ENCODE data around the gene PSMB9. TPM values are rescaled to one million over a fixed set of nuclear protein-coding genes. Genes with fewer than 3 reads are reported as not detected.

Gene PSMB9
- total RNA-seq, 2 experiments from 2014 or later: 296 to 302 TPM

- no peak for DNase-seq
- ChIA-PET POLR2A (interaction anchor here (1.1 kb wide), 1 partner anchor 86 kb away, joined by 4 read pairs; no protein-coding TSS in a partner anchor), CTCF (interaction anchor here (0.7 to 5.8 kb wide), 31 partner anchors 9 to 134 kb away, joined by 3 to 108 read pairs (median 4); partner anchors contain the start of genes BRD2, HLA-DMA, HLA-DMB and TAP2)
- H3K4me3 Mint-ChIP-seq: no peak overlapping the region
- H3K36me3 Mint-ChIP-seq: no peaks in the 10 kb centered on the region
- no peaks in the 10 kb centered on the region for H3K27me3 Mint-ChIP-seq
- no peaks in the 10 kb centered on the region for H3K9me3 Mint-ChIP-seq
- intact Hi-C loops (cut with micrococcal nuclease): loop anchor here (1.0 to 2.0 kb wide), 2 partner anchors 67 to 99 kb away; partner anchors contain the start of gene HLA-DMA
- H3K27ac Mint-ChIP-seq: no peak overlapping the region
- H3K4me1 Mint-ChIP-seq (ENCODE audit: low read depth): peaks cover 11% of the 10 kb centered on the region
Measured at GRCh38 chr6:32885698-32886286, 31.8 kb downstream of the PSMB9 start.

- peaks cover 9% of the 10 kb centered on the region for H3K4me1 Mint-ChIP-seq (ENCODE audit: low read depth)
- no peaks in the 10 kb centered on the region for H3K9me3 Mint-ChIP-seq
- POLR2A ChIA-PET: interaction anchor here (1.1 kb wide), 1 partner anchor 85 kb away, joined by 4 read pairs; no protein-coding TSS in a partner anchor
- CTCF ChIA-PET: interaction anchor here (1.0 to 5.8 kb wide), 16 partner anchors 8 to 133 kb away, joined by 3 to 108 read pairs (median 6); partner anchors contain the start of genes BRD2, HLA-DMA and TAP2
- H3K27ac Mint-ChIP-seq: no peak overlapping the region
- H3K4me3 Mint-ChIP-seq: no peak overlapping the region
- intact Hi-C loops (cut with micrococcal nuclease): no loop called here
- H3K27me3 Mint-ChIP-seq: no peaks in the 10 kb centered on the region
- no peak for DNase-seq
- no peaks in the 10 kb centered on the region for H3K36me3 Mint-ChIP-seq
Measured at GRCh38 chr6:32886681-32887383, 32.8 kb downstream of the PSMB9 start.

- Mint-ChIP-seq H3K36me3 (no peaks in the 10 kb centered on the region), H3K27ac (no peak overlapping the region), H3K27me3 (no peaks in the 10 kb centered on the region), H3K9me3 (no peaks in the 10 kb centered on the region), H3K4me3 (no peak overlapping the region), H3K4me1 (ENCODE audit: low read depth) (peaks cover 6% of the 10 kb centered on the region)
- POLR2A ChIA-PET: no interaction called here
- intact Hi-C loops (cut with micrococcal nuclease): no loop called here
- DNase-seq: no peak
- CTCF ChIA-PET: interaction anchor here (1.2 to 5.8 kb wide), 4 partner anchors 46 to 98 kb away, joined by 5 to 108 read pairs (median 34); partner anchors contain the start of gene HLA-DMA
Measured at GRCh38 chr6:32887616-32888015, 33.6 kb downstream of the PSMB9 start.

- H3K9me3 Mint-ChIP-seq: no peaks in the 10 kb centered on the region
- no peak for DNase-seq
- intact Hi-C loops (cut with micrococcal nuclease): no loop called here
- no peak overlapping the region for H3K27ac Mint-ChIP-seq
- H3K36me3 Mint-ChIP-seq: no peaks in the 10 kb centered on the region
- H3K4me1 Mint-ChIP-seq (ENCODE audit: low read depth): no peaks in the 10 kb centered on the region
- H3K27me3 Mint-ChIP-seq: no peaks in the 10 kb centered on the region
- ChIA-PET POLR2A (no interaction called here), CTCF (interaction anchor here (1.2 to 5.8 kb wide), 3 partner anchors 45 to 96 kb away, joined by 5 to 53 read pairs (median 15); partner anchors contain the start of gene HLA-DMA)
- H3K4me3 Mint-ChIP-seq: no peak overlapping the region
Measured at GRCh38 chr6:32888576-32888975, 34.6 kb downstream of the PSMB9 start.

GRCh38 chr6:32889533-32889932 is 35.5 kb downstream of the PSMB9 start:
- no peak overlapping the region for H3K4me3 Mint-ChIP-seq
- no peaks in the 10 kb centered on the region for H3K9me3 Mint-ChIP-seq
- ChIA-PET POLR2A (no interaction called here), CTCF (interaction anchor here (1.3 to 5.8 kb wide), 3 partner anchors 44 to 95 kb away, joined by 5 to 53 read pairs (median 14); partner anchors contain the start of gene HLA-DMA)
- no peak for DNase-seq
- peaks cover 6% of the 10 kb centered on the region for H3K4me1 Mint-ChIP-seq (ENCODE audit: low read depth)
- no peaks in the 10 kb centered on the region for H3K36me3 Mint-ChIP-seq
- no peaks in the 10 kb centered on the region for H3K27me3 Mint-ChIP-seq
- intact Hi-C loops (cut with micrococcal nuclease): no loop called here
- no peak overlapping the region for H3K27ac Mint-ChIP-seq

- no peaks in the 10 kb centered on the region for H3K27me3 Mint-ChIP-seq
- no peak for DNase-seq
- H3K27ac Mint-ChIP-seq: no peak overlapping the region
- CTCF ChIA-PET: interaction anchor here (0.8 to 5.7 kb wide), 4 partner anchors 43 to 94 kb away, joined by 4 to 57 read pairs (median 10); partner anchors contain the start of gene TAP2
- POLR2A ChIA-PET: no interaction called here
- intact Hi-C loops (cut with micrococcal nuclease): loop anchor here (5.0 kb wide), 1 partner anchor 51 kb away; the partner anchor contains the start of gene HLA-DMB
- peaks cover 15% of the 10 kb centered on the region for H3K4me1 Mint-ChIP-seq (ENCODE audit: low read depth)
- no peaks in the 10 kb centered on the region for H3K9me3 Mint-ChIP-seq
- peaks cover 1% of the 10 kb centered on the region for H3K36me3 Mint-ChIP-seq
- no peak overlapping the region for H3K4me3 Mint-ChIP-seq
Measured at GRCh38 chr6:32890831-32891230, 36.8 kb downstream of the PSMB9 start.

GRCh38 chr6:32894085-32895005 is 40.4 kb downstream of the PSMB9 start:
- Mint-ChIP-seq H3K9me3 (no peaks in the 10 kb centered on the region), H3K27ac (peak overlapping the region; percentile 94), H3K36me3 (peaks cover 5% of the 10 kb centered on the region), H3K27me3 (no peaks in the 10 kb centered on the region), H3K4me1 (ENCODE audit: low read depth) (peaks cover 35% of the 10 kb centered on the region), H3K4me3 (peak overlapping the region; percentile 98)
- ChIA-PET POLR2A (interaction anchor here (0.6 to 3.3 kb wide), 15 partner anchors 10 to 379 kb away, joined by 3 to 43 read pairs (median 4); partner anchors contain the start of genes BRD2, HLA-DMA and TAP2), CTCF (interaction anchor here (0.6 to 5.7 kb wide), 18 partner anchors 9 to 699 kb away, joined by 3 to 57 read pairs (median 4); partner anchors contain the start of genes HLA-DMA, HLA-DMB and TAP2)
- intact Hi-C loops (cut with micrococcal nuclease): loop anchor here (2.0 to 5.0 kb wide), 2 partner anchors 48 to 58 kb away; partner anchors contain the start of genes HLA-DMA and HLA-DMB
- peak; percentile 97 for DNase-seq

GRCh38 chr6:32895006-32895345 is 41.0 kb downstream of the PSMB9 start:
- H3K27ac Mint-ChIP-seq: peak overlapping the region; percentile 94
- intact Hi-C loops (cut with micrococcal nuclease): loop anchor here (2.0 kb wide), 1 partner anchor 58 kb away; the partner anchor contains the start of gene HLA-DMA
- H3K36me3 Mint-ChIP-seq: peaks cover 5% of the 10 kb centered on the region
- POLR2A ChIA-PET: interaction anchor here (0.6 to 3.3 kb wide), 11 partner anchors 22 to 380 kb away, joined by 3 to 43 read pairs (median 3); partner anchors contain the start of genes HLA-DMA and TAP2
- peaks cover 35% of the 10 kb centered on the region for H3K4me1 Mint-ChIP-seq (ENCODE audit: low read depth)
- H3K4me3 Mint-ChIP-seq: peak overlapping the region; percentile 98
- CTCF ChIA-PET: interaction anchor here (0.6 to 5.7 kb wide), 17 partner anchors 9 to 699 kb away, joined by 3 to 57 read pairs (median 5); partner anchors contain the start of genes HLA-DMA, HLA-DMB and TAP2
- H3K9me3 Mint-ChIP-seq: no peaks in the 10 kb centered on the region
- no peaks in the 10 kb centered on the region for H3K27me3 Mint-ChIP-seq
- DNase-seq: no peak

GRCh38 chr6:32903952-32904351 is 50.0 kb downstream of the PSMB9 start:
- POLR2A ChIA-PET: interaction anchor here (0.7 kb wide), 1 partner anchor 10 kb away, joined by 3 read pairs; no protein-coding TSS in a partner anchor
- H3K9me3 Mint-ChIP-seq: no peaks in the 10 kb centered on the region
- CTCF ChIA-PET: interaction anchor here (0.5 to 1.9 kb wide), 9 partner anchors 18 to 80 kb away, joined by 3 to 9 read pairs (median 4); partner anchors contain the start of genes HLA-DMA and TAP2
- no peak overlapping the region for H3K27ac Mint-ChIP-seq
- H3K4me3 Mint-ChIP-seq: no peak overlapping the region
- peaks cover 2% of the 10 kb centered on the region for H3K27me3 Mint-ChIP-seq
- no peaks in the 10 kb centered on the region for H3K4me1 Mint-ChIP-seq (ENCODE audit: low read depth)
- no peak for DNase-seq
- intact Hi-C loops (cut with micrococcal nuclease): no loop called here
- H3K36me3 Mint-ChIP-seq: peaks cover 3% of the 10 kb centered on the region

GRCh38 chr6:32905078-32905477 is 51.1 kb downstream of the PSMB9 start:
- ChIA-PET POLR2A (interaction anchor here (0.6 kb wide), 1 partner anchor 77 kb away, joined by 4 read pairs; no protein-coding TSS in a partner anchor), CTCF (interaction anchor here (0.6 to 1.8 kb wide), 9 partner anchors 19 to 1718 kb away, joined by 3 to 9 read pairs (median 4); partner anchors contain the start of gene HLA-DMA)
- no peaks in the 10 kb centered on the region for H3K9me3 Mint-ChIP-seq
- H3K4me1 Mint-ChIP-seq (ENCODE audit: low read depth): no peaks in the 10 kb centered on the region
- peaks cover 5% of the 10 kb centered on the region for H3K27me3 Mint-ChIP-seq
- intact Hi-C loops (cut with micrococcal nuclease): no loop called here
- no peak overlapping the region for H3K4me3 Mint-ChIP-seq
- H3K36me3 Mint-ChIP-seq: peaks cover 3% of the 10 kb centered on the region
- no peak overlapping the region for H3K27ac Mint-ChIP-seq
- no peak for DNase-seq

GRCh38 chr6:32906539-32906938 is 52.5 kb downstream of the PSMB9 start:
- ChIA-PET CTCF (interaction anchor here (1.8 to 2.8 kb wide), 2 partner anchors 27 to 78 kb away, joined by 7 read pairs; no protein-coding TSS in a partner anchor), POLR2A (no interaction called here)
- Mint-ChIP-seq H3K27me3 (peaks cover 11% of the 10 kb centered on the region), H3K36me3 (no peaks in the 10 kb centered on the region), H3K27ac (no peak overlapping the region), H3K4me1 (ENCODE audit: low read depth) (no peaks in the 10 kb centered on the region), H3K9me3 (no peaks in the 10 kb centered on the region), H3K4me3 (no peak overlapping the region)
- DNase-seq: no peak
- intact Hi-C loops (cut with micrococcal nuclease): no loop called here

All from activated CD4-positive, alpha-beta memory T cell treated with anti-CD3 and anti-CD28 coated beads for 36 hours (primary cell).